ENCODE measurements around the gene SPTB. TPM values are rescaled to one million over a fixed set of nuclear protein-coding genes. Genes with fewer than 3 reads are reported as not detected.
"Not testable (repeated sequence)": the region's sequence is repeated elsewhere in the genome, so short reads cannot be mapped to it uniquely, and the experiment has no call there.

SPTB gene
- total and polyA plus RNA-seq, 9 donors, result 0.28 to 1.4 (median 0.68) TPM

GRCh38 chr14:64806862-64807495 is 72.7 kb downstream of the SPTB start:
- Histone ChIP-seq H3K27ac (no peak overlapping the region), H3K27me3 (no peaks in the 10 kb centered on the region), H3K9me3 (no peaks in the 10 kb centered on the region), H3K36me3 (no peaks in the 10 kb centered on the region), H3K4me1 (ENCODE audit: insufficient read depth) (peaks cover 2% of the 10 kb centered on the region), H3K4me3 (no peak overlapping the region)
- intact Hi-C loops (cut with DNase I), result no loop called here
- no peak for TF ChIP-seq EP300 (IDR thresholded peaks at IDR 0.05)
- no peak for TF ChIP-seq POLR2A (IDR thresholded peaks at IDR 0.05)
- TF ChIP-seq CTCF (IDR thresholded peaks at IDR 0.05), result no peak
- no peak for DNase-seq
- 65 to 77% (median 68%) methylated on average over 6 of the region's 6 CpGs for WGBS, 3 donors

DNA sequence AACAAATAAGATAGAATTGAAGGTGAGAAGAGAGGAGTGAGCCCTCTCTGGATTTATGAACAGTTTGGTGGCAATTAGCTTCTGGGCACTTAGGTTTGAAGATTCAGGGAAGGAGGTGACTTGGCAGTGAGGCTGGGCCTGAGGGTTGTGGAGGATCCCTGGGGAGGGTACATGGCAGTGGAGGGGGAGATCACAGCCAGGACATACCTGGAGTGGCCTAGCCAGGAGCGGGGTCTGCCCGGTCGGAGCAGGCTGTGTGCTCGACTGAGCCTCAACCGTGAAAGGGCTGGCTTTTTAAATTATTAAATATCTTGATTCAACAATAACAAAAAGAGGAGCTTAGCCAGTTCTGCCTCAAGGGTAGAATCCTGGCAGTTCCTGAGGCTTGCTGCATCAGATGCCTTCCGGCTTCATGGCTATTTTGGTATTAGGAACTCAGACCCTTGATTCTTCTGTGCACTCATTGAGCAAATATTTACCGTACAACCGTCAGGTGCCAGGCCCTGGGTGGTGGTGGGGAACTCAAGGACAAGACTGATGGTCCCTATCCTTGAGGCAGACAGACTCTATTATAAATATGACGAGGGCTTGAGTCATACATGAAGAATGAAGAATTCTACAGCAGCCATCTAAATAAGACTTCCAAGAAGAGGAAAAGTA is 73.4 kb downstream of the SPTB start:
- intact Hi-C loops (cut with DNase I), result no loop called here
- H3K4me1 ChIP-seq (ENCODE audit: insufficient read depth), result peaks cover 2% of the 10 kb centered on the region
- no peak overlapping the region for H3K4me3 ChIP-seq
- no peak for DNase-seq
- no peak for TF ChIP-seq POLR2A (IDR thresholded peaks at IDR 0.05)
- no peak for TF ChIP-seq CTCF (IDR thresholded peaks at IDR 0.05)
- no peak for TF ChIP-seq EP300 (IDR thresholded peaks at IDR 0.05)
- no peaks in the 10 kb centered on the region for H3K27me3 ChIP-seq
- no peak overlapping the region for H3K27ac ChIP-seq
- no peaks in the 10 kb centered on the region for H3K36me3 ChIP-seq
- 51 to 65% (median 52%) methylated on average over 9 of the region's 9 CpGs for WGBS, 3 donors
- H3K9me3 ChIP-seq, result no peaks in the 10 kb centered on the region

GRCh38 chr14:64805646-64806045 is 74.1 kb downstream of the SPTB start:
- H3K27ac ChIP-seq; H3K9me3 ChIP-seq; DNase-seq; H3K36me3 ChIP-seq; intact Hi-C loops (cut with DNase I); H3K4me1 ChIP-seq (ENCODE audit: insufficient read depth); H3K27me3 ChIP-seq; H3K4me3 ChIP-seq: not testable (repeated sequence)
- WGBS, 3 donors, result 91 to 97% (median 97%) methylated on average over 3 of the region's 3 CpGs

GRCh38 chr14:64804754-64805260 is 74.9 kb downstream of the SPTB start:
- H3K9me3 ChIP-seq, result no peaks in the 10 kb centered on the region
- no peak for DNase-seq
- no peaks in the 10 kb centered on the region for H3K27me3 ChIP-seq
- 87 to 89% (median 87%) methylated on average over 12 of the region's 12 CpGs for WGBS, 3 donors
- TF ChIP-seq CTCF (IDR thresholded peaks at IDR 0.05), result no peak
- TF ChIP-seq EP300 (IDR thresholded peaks at IDR 0.05), result no peak
- no peak for TF ChIP-seq POLR2A (IDR thresholded peaks at IDR 0.05)
- intact Hi-C loops (cut with DNase I), result no loop called here
- peaks cover 2% of the 10 kb centered on the region for H3K4me1 ChIP-seq (ENCODE audit: insufficient read depth)
- no peak overlapping the region for H3K4me3 ChIP-seq
- H3K36me3 ChIP-seq, result no peaks in the 10 kb centered on the region
- no peak overlapping the region for H3K27ac ChIP-seq

DNA sequence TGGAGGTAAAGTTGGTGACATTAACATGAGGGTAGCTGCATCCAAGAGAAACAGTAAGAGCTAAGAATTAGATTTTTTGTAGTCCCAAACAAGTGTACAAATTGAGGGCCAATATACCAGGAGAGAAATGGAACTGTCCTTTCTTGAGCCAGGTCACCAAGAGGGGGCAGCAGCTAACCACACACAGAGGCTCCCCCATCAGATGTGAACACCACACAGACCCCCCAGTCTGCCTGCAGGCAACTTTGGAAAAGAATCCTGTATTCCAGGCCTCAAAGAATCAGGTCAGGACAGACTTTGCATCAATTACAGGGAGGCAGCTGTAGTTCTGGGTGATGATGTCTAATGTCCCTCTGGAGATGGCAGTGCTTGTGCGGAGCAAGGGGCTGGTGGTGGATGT is 77.9 kb downstream of the SPTB start:
- TF ChIP-seq POLR2A (IDR thresholded peaks at IDR 0.05) (no peak), EP300 (IDR thresholded peaks at IDR 0.05) (no peak), CTCF (IDR thresholded peaks at IDR 0.05) (no peak)
- WGBS, 3 donors, result 94 to 100% (median 100%) methylated on average over 1 of the region's 1 CpG
- intact Hi-C loops (cut with DNase I), result no loop called here

More for the DNA sequence above, 77.9 kb downstream of the SPTB start:
- peaks cover 2% of the 10 kb centered on the region for H3K4me1 ChIP-seq (ENCODE audit: insufficient read depth)
- H3K9me3 ChIP-seq, result no peaks in the 10 kb centered on the region
- H3K27me3 ChIP-seq, result no peaks in the 10 kb centered on the region
- H3K4me3 ChIP-seq, result no peak overlapping the region
- no peak overlapping the region for H3K27ac ChIP-seq
- no peaks in the 10 kb centered on the region for H3K36me3 ChIP-seq
- no peak for DNase-seq
